CD1c-positive myeloid dendritic cell (primary cell): ENCODE results near the gene EFHB.
A peak's percentile ranks its signal among the peaks of the same experiment; 100 is the strongest.
"Not testable (repeated sequence)": the region's sequence is repeated elsewhere in the genome, so short reads cannot be mapped to it uniquely, and the experiment has no call there.

Experiments
- DNase-seq: peaks from one replicate; pipeline ENCODE4 v3.0.0-alpha.2; 2016; ENCODE audit errors: extremely low spot score

EFHB gene

DNA sequence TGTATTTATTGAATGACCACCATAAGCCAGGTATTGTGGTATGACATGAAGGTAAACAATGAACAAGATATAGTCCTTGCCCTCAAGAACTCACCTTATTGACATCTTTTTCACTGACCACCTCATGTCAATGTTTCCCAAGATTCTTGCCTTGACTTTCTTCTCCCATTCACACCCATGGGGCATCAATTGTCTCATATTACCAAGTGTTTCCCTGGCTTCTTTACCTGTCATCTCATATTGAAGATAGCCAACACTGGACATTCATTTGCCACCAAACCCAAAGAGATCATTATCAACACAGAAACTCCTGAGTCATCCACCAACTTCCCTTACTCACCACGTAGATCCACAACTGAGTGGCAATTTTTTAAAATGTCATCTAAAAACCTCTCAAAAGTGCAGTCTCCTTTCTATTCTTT is 2.2 kb downstream of the EFHB start:
- peak; percentile 62 for DNase-seq

DNA sequence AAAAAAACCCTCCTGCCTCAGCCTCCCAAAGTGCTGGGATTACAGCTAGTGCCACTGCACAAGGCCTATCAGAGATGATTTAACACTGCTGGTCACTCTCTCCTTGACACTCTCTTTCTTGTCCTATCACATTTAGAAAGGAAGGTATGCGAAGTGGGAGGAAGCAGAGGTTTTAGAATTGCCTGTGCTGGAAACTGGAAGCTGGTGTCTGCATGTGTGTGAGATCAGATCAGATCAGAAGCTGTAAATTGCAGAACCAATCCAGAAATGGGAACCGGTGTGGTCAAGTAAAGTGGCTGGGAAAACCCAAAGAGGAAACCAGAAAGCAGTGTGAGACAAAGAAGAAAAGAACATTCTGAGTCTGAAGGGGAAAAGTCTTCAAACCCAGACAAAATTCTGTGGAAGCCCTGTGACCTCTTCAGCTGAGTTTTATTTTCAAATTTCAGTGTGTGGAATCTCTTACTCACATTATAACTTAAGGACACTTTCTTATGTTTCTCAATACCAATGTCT is 2.8 kb downstream of the EFHB start:
- peak; percentile 90 for DNase-seq

DNA sequence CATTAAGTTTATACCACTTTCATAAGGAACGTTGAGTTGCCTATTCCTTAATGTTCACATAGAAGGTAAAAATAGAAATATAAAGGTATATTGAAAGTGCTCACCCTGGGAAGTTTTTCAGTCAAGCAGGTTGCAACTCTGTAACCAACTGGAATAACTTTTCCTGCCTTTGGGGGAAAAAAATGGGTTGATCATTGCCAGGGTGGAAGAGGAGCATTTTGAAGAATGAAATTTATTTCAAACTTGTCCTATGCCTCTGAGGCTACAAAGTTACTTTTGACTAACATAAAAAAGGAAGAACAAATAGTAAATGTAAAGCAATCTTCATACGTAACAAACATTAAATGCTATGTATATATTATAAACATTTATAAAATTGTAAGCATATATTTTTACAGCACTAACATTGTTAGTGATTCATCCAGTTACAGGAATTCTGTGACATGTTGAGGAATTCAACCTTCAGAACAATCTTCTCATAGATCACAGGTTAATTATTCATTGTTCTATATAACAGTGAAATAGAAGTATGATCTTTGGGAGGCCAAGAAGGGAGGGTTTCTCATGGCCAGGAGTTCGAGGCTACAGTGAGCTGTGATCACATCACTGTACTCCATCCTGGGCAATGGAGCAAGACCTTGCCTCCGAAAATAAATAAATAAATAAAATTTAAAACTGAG is 13.5 kb downstream of the EFHB start:
- DNase-seq, result no peak

DNA sequence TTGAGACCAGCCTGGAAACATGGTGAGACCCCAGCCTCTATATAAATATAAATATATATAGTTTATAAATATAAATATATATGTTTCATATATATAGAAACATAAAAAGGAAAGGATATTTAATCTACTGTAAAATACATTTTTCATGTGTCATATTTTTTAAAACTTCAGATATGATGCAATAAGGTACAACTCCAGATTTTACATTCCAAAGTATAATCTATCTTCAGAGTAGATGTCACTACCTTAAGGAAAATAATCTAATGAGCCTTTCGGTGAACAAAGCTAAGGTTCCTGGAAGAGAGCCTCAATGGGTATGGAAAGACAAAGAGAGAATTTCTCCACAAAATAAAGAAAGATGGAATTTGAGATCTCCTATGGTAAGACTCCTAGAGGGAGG is 16.9 kb downstream of the EFHB start:
- DNase-seq, result no peak

DNA sequence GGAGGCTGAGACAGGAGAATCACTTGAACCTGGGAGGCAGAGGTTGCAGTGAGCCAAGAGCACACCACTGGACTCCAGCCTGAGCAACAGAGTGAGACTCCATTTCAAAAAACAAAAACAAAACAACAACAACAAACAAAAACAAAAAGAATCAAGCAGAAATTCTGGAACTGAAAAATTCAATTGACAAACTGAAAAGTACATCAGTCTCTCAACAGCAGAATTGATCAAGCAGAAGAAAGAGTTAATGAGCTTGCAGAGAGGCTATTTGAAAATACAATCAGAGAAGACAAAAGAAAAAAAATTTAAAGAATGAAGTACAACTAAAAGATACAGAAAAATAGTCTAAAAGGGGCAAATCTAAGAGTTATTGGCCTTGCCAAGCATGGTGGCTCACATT is 22.6 kb downstream of the EFHB start:
- DNase-seq, result no peak

DNA sequence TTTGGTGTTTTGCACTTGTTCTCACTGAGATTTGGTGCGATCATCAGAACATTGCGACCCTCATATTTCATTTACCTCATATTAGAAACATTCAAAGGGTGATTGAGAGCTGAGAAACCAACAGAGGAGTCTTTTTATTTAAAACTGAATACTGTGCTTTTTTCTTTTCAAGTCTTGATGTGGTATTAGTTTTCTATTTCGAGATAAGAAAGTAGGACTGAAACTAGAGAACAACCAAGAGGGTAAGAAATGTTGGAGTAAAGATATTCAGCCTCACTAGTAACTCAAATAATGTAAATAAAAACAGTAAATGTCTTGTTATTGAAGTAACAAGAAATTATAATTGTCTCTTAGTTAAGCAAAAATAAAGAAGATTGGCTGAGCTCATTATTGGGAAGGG is 26.5 kb downstream of the EFHB start:
- DNase-seq, result no peak

DNA sequence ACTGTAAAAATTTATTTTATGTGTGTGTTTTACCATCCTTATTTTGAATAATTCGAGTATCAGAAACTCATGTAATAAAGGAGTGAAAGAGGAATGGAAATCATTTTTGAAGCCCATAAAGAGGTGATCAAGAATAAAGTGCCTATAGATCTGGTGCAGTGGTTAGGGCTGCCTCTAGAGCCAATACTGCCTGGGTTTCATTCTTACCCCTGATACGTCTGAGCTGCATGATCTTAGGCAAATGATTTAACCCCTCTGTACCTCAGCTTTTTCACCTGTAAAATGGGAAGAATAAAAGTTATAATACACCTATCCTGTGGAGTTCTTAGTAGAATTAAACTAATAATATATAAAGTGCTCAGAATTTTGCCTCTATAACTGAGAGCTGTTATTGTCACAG is 30.4 kb downstream of the EFHB start:
- no peak for DNase-seq

DNA sequence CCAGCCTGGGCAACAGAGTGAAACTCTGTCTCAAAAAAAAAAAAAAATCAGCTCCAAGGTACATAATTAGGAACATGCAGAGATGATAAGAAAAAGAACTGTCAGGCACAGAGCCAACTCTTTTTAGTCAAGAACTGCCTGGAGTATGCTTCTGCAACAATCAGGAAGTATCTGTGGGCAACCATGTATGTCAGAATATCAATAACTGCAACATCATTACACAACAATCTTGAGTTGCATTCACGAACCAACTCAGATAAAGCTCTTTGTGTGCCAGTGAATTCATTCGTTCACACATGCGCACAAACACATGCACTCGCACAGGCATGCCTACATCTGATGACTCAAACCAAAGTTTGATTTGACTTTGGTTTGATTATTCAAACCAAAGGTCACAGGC is 32.1 kb downstream of the EFHB start:
- DNase-seq, result peak; percentile 56

DNA sequence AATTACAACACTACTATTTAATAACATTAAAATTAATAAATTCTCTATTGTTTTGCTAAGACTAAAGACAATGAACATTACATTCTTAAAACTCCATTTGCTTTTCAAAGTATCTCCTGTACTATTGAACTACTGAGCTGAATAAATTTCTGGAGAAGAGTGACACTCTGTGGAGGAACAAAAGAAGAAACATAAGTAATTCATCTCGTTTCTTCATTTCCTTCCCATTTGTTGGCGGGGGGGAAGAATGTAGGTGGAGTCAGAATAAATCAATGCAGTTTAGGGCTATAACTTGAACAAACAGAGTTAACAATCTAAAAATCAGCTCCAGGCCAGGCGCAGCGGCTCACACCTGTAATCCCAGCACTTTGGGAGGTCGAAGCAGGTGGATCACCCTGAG is 32.7 kb downstream of the EFHB start:
- DNase-seq, result peak; percentile 13

DNA sequence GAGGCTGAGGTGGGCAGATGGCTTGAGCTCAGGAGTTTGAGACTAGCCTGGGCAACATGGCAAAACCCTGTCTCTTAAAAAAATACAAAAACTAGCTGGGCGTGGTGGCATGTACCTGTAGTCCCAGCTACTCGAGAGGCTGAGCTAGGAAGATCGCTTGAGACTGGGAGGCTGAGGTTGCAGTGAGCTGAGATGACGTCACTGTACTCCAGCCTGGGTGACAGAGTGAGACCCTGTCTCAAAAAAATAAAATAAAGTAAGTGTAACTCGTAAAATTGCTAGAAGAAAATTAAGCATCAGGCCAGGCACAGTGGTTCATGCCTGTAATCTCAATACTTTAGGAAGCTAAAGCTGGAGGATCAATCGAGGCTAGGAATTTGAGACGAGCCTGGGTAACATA is 34.2 kb downstream of the EFHB start:
- DNase-seq, result not testable (repeated sequence)

DNA sequence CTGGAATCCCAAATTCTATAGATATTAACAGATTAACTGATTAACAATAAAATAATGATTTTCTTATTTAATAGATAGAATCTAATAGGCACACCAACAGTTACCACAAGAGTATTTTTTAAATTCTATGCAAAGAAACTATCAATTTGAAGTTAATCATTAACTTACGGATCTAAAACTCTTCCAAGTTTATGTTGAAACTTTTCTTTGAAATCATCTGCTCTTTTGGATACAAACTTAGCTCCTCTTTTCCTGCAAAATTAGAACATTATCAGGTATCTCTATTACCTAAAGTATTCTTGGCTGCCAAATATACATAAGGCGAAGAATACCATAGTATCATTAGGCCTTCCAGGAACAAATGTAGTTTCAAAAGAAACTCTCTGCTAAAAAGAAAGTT is 34.8 kb downstream of the EFHB start:
- no peak for DNase-seq

DNA sequence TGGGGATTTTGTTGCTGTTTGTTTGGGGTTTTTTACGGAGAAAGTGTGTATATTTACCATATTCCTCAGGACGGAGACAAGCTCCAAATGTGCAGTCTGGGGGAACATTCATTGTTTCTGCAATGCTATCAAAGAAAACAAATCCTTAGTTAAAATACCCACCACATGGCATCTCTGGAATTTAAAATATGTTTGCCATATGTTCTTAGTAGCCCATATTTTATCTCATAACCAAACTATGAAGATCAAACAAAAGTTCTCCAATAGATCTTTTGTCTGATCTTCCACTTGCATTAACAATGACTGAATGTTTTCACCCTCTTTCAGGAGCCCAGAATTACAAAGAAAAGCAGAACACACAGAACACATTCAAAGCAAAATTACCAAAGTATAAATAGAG is 35.3 kb downstream of the EFHB start:
- DNase-seq, result no peak

DNA sequence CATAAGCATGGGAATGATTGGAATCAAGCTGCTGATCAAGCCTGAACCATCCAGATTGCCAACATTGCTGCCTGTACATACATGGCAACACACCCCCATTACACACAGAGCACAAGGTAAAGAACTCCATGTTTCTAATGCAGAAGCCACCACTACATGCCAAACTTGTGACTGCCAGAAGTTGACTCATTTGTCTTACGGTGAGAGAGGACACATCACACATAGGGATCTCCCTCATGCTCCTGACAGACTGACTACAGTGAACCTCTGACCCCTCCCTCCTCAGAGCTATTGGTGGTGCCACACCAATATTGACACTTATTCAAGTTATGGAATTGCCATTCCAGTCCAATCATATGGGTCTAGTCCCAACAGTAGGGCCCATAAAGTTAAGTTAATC is 42.3 kb downstream of the EFHB start:
- no peak for DNase-seq

DNA sequence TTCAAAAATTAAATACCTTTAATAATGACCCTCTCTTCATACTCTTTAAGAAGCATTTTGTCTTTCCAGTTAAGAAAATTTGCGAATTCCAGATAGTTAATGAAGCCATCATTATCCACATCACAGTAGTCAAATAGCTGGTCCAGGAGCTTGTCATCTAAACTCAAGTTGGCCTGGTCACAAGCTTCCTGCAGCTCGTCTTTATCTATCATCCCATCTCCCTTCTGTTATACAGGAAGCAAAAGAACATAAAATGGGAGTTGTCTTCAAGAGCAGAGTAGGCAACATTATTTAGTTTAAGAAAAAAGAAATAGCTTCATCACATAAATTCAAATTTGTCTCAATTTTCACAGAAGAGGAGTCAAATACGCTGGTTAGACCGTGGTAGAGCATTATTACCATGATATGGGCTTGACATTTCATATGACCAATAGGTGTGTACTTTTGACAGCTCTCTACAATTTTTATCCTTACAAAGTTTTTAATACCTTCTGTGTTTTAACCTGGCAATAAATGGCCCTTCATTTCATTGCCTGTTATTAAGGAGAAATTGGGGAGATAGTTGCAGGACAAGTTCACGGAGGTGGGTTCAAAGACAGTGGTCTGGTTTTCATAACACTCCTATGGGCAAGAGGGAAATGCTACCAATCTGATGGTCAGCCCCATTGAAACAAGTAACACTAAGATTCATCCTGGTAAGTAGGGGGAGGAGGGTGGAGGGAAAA is 45.4 kb downstream of the EFHB start:
- no peak for DNase-seq

DNA sequence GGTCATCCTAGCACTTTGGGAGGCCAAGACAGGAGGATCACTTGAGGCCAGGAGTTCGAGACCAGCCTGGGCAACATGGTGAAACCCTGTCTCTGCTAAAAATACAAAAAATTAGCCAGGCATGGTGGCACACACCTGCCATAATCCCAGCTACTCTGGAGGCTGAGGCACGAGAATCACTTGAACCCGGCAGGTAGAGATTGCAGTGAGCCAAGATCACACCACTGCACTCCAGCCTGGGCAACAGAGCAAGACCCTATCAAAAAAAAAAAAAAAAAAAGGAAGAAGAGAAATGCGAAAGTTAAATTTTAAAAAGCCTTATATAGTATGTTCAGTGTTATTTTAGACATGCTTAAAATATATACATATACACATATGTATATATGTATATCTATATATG is 46.9 kb downstream of the EFHB start:
- DNase-seq, result not testable (repeated sequence)

DNA sequence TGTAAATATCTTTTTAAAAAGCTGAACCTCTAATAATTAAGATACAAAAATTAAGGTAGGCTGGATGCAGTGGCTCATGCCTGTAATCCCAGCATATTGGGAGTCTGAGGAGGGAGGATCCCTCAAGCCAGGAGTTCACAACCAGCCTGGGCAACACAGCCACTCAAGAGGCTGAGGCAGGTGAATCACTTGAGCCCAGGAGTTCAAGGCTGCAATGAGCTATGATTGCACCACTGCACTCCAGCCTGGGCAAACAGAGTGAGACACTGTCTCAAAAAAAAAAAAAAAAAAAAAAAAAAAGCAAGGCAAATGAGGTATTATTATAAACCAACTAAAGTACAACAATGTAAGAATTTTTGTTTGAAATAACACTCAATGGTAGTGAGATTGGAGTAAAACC is 47.6 kb downstream of the EFHB start:
- no peak for DNase-seq

DNA sequence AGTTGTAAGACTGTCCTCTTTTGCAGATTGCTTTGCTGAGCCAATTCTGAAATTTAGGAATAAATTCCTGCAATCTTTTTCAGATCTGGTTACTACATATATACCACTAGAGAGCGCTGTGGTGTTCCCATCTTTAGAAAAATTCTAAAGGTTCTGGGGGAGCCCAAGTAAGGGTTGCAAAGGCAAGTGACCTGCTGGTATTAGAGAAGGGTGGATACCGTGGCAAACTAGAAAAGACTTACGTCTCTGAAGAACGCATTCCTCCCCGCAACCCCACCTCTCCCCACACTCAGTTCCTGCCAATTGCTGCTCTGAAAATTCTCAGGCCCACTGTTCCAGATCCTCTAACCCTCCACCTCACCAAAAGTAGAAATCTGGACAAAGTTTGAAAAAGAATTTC is 48.5 kb downstream of the EFHB start:
- peak; percentile 67 for DNase-seq

DNA sequence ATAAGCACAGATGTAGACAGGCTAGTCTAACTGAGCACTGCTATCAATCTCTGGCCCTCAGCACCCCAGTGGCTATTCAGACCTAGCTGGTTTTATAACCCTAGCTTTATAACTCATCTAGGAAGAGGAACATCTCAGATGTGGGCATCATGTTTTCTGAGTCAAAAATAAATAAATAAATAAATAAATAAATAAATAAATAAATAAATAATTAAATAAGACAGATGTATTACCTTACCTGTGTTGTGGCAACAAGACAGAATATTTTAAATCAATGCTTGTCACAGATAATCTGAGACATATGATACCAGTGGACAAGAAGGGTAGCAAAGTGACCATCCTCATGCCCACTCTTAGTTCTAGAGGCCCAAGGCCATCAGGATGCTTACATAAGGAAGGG is 52.2 kb downstream of the EFHB start:
- DNase-seq, result no peak

DNA sequence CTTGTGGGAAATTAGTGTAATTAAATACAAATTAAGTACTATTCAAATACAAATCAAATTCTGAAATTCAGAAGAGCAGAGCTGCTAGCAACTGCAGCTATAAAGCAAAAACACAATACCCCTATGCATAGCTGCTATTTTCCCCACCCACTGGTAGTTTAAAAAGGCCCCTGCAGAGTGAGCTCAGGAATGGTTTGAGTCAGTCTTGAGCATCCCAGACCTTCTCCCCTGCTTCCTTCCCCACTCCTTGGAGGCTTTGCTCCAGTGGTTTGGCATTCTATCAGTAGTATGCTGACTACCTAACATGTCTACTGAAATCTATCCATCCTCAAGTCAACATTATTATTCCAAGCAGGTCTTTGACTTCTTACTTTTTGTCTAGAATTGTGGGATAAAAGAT is 53.0 kb downstream of the EFHB start:
- no peak for DNase-seq

DNA sequence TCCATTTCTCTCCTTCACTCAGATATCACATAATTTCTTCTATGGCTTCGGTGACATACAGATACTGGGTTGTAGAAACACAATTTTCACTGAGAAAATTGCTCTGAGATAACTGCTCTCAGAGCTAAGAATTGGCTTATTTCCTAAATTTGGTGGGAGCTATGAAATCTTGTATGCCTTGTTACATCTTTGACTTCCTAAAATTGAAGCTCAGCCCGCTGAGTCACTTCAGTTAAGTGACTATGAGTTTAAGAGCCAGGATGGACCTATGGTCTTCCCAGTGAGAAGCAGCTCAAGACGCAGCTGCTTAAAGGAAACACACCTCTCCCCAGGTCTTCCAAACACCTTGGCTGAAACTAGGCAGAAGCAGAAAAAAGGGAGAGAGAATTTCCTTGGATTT is 56.4 kb downstream of the EFHB start:
- DNase-seq, result peak; percentile 12

DNA sequence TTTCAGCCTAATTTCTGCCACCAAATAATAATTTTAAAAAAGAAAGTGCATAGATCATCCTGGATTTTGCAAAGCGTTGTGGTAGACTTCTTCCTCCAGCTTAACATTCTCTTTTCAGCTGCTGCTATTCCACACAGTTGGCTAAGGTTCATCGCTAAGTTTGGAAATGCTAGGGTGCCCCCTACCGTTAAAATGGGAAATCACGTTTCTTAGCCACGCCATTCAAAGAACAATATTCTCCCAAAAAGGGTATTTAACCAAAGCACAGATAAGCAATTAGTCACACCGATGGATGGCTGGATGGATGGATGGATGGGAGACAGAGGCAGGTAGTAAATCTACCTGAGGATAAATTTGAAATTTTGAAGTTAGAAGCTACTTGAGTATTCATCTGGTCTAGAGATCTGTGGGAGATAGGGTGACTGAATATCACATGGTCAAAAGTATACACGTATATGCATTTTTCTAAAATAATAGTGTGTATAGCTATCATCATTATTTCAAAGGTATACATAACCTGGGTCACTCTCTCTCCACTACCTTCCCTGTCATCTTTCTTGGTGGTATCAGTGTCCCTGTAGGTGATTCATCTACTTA is 67.2 kb downstream of the EFHB start:
- peak; percentile 63 for DNase-seq

DNA sequence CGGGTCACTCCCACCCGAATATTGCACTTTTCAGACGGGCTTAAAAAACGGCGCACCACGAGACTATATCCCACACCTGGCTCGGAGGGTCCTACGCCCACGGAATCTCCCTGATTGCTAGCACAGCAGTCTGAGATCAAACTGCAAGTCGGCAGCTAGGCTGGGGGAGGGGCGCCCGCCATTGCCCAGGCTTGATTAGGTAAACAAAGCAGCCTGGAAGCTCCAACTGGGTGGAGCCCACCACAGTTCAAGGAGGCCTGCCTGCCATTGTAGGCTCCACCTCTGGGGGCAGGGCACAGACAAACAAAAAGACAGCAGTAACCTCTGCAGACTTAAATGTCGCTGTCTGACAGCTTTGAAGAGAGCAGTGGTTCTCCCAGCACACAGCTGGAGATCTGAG is 78.7 kb downstream of the EFHB start:
- DNase-seq, result not testable (repeated sequence)

DNA sequence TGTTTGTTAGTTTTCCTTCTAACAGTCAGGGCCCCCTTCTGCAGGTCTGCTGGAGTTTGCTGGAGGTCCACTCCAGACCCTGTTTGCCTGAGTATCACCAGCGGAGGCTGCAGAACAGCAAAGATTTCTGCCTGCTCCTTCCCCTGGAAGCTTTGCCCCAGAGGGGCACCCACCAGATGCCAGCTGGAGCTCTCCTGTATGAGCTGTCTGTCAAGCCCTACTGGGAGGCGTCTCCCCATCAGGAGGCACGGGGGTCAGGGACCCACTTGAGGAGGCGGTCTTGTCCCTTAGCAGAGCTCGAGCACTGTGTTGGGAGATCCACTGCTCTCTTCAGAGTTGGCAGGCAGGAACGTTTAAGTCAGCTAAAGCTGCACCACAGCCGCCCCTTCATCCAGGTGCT is 87.4 kb downstream of the EFHB start:
- not testable (repeated sequence) for DNase-seq
